CD1c-positive myeloid dendritic cell (primary cell): ENCODE measurements around the gene NTPCR.
"Not testable (repeated sequence)": the region's sequence is repeated elsewhere in the genome, so short reads cannot be mapped to it uniquely, and the experiment has no call there.

Source experiments
- DNase-seq: peaks from one replicate; pipeline ENCODE4 v3.0.0-alpha.2; 2016; ENCODE audit errors: extremely low spot score

NTPCR gene

DNA sequence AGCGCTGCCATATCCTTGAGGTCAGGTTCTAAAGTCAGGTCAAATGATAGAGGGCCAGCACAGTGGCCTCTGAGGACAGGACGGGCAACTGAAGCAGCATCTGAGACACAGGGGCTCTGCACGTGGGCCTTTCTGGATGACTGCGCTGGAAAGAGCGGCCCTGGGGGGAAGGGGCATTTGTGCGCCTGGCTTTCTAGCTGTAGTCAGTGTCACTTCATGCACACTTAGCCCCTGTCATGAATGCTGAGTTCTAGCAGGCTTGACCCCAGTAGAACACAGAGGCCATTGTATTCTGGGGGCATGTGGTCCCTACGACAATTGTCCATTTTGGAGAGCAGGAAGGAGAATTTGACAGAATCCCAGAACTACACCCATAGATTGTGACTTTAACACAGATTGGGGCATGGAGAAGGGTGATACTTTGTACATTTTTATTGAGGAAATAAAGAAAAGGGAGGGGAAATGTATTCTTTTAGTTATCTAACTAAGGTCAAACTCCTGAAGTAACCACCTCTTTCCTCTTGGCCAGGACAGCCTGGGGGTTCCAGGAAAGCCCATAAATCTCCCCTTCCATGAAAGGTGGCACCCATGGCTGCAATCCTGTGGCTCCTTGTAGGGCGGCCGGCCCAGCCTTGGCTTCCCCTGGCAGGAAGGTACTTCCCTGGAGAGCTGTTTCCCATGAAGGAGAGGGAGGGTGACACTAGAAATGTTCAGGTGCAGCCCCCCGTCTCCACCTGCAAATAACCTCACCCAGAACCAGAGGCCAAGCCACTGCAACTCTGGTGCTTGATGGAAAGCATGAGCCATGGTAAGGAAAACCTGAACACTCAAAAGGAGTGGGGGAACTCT is 34.4 kb downstream of the NTPCR start:
- no peak for DNase-seq

- DNase-seq, result no peak
Observed at GRCh38 chr1:232985882-232986526, 35.6 kb downstream of the NTPCR start.

- no peak for DNase-seq
Observed at GRCh38 chr1:232986527-232986922, 36.1 kb downstream of the NTPCR start.

DNA sequence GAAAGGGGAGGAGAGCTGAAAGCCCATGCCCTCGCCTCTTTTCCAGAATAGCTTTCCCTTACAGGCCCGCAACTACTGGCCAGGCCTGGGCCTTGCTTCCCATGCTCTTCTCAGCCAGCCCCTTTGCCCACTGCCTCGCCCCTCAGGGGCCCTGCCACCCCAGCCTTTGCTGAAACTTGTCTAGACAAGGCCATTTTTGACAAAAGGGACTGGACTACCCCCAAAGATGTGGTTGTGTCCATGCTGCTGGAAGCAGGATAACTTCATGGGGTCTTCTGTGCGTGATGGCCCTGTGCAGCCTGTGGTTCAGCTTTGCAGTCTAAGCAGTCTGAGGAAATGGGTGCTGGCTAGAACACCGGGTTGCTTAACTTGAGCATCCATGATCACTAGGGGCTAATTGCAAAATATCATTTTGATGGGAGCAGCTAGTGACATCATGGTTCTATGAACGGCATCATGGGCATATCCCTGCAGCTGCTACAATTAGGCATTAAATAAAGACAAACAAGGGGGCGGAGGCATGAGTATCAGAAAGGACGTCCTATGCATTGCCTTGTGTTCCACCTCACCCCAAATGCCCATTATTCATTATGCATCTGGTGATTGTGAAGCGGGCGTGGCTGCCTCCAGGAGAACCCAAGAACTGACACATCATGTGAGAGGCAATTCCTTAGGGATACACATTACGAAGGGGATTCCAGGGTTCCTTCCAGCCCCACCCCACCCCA is 36.8 kb downstream of the NTPCR start:
- no peak for DNase-seq

- no peak for DNase-seq
Observed at GRCh38 chr1:232987774-232988140, 37.3 kb downstream of the NTPCR start.

DNA sequence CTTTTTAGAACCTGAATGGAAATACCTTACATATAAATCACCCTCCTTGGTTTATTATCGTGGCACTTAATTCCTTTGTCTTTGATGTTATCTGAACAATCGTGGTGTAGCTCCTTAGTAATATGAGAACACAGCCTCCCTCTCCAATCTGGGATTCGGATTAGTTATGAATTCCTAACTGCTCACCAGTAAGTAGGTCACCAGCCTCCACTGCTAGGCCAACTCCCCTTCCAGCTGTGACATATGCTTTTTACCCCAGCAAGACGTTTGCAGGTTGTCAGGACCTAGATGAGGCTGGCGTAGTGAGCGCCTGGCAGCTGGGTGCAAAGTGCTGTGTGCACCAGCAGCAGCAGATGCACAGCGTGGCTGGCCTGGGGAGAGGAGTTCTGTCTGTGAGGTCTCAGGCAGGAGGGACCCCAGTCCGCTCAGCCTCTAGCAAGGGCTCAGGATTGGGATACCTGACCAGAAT is 38.2 kb downstream of the NTPCR start:
- no peak for DNase-seq

DNA sequence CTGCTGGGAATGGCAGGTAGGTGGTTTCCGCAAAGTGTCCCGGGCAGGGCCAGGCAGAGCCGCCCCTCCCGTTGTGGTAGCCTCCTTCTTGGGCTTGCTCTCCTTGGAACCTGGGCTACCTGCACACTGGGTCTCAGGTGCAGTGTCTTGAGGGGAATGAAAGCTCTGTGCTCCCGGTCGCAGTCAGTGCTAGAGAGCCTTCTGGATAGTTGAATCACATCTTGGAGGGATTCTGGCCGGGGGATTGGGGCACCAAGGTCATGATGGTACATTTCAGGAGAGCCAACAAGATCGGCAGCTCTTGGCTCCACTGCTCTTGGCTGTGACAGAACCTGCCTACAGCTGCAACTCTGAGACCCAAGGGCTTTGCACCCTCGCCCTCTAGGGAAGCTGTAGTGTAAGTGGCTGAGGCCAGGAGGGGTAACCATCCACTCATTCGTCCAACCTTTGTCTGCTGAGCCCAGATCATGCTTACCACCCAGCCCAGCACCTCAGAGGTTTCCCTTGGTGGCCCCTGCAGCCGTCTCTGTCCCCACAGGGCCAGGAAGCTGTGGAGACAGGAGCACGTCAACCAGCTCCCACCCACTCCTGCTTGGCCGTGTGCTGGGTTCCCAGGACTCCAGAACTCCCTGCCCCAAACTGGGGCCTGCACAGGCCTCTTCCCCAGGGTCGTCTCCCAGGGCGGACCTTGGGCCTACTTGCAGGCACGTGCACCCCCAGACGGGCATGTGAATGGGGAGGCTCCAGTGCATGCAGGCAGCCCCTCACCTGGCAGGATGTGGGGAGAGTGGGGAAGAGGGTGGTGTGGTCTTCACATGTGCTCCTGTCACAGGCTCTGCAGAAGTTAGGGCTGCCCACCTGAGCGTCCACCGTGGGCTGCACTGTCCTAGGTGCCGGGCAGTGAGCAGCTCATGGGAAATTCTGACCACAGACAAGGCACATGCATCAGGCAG is 40.0 kb downstream of the NTPCR start:
- DNase-seq, result no peak

DNA sequence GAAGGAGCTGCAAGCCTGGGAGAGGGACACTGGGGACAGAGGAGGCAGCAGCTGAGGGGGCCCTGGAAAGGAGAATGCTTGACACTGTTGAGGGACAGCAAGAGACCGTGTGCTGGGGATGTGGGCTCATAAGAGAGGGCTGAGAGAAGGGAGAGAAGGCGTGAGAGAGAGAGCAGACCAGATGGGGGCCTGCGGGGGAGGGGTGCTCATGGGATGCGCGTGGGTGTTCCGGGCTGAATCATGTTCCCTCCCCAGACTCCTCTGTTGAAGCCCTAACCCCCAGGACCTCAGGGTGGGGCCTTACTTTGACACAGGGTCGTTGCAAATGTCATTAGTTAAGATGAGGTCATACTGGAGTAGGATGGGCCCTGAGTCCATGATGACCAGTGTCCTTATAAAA is 40.8 kb downstream of the NTPCR start:
- DNase-seq, result no peak

DNA sequence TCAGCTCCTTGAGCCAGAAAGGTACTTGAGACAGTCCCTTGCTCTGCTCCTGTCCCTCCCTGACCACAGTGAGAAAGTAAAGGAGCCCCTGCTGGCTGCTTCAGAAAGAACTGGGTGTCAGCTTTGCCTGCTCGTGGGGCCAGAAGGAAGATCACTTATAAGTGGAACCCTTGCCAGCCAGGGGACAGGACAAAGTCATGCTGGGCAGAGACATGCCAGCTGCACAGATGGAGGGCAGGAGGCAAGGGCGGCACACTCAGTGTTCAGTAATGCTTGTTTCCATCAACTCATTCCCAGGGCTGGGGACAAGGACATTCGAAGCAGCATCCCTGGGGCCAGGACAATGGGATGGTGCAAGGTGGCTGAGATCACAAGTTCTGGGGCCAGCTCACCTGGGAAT is 41.8 kb downstream of the NTPCR start:
- DNase-seq, result no peak

DNA sequence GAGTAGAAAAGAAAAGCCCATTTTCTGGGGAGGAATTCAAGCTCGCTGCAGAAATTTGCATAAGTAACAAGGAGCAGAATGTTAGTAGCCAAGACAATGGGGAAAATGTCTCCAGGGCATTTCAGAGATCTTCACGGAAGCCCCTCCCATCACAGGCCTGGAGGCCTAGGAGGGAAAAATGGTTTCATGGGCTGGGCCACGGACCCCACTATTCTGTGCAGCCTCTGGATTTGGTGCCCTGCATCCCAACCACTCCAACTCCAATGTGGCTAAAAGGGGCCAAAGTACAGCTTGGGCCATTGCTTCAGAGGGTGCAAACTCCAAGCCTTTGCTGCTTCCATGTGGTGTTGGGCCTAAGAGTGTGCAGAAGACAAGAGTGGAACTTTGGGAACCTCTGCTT is 43.1 kb downstream of the NTPCR start:
- DNase-seq, result no peak

DNA sequence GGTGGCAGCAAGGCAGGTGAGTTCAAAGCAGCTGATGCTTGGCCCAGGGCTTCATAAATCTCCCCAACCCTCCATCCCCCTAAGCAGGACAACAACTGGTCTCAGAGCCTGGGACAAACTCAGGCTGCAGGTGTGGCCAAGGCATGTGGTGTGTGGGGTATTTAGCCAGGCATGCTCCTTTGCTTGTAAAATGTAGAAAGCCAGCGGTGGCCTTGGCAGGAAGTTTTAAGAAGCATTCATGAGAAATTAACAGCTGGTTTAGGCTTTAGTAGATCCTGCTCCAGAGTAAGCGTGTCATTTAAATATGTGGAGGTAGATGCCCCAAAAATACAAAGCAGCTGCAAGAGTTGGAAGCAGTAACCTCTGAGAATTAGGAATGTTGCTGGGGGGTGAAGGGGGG is 44.8 kb downstream of the NTPCR start:
- DNase-seq, result no peak

- DNase-seq, result no peak
Observed at GRCh38 chr1:232996143-232996542, 45.7 kb downstream of the NTPCR start.

DNA sequence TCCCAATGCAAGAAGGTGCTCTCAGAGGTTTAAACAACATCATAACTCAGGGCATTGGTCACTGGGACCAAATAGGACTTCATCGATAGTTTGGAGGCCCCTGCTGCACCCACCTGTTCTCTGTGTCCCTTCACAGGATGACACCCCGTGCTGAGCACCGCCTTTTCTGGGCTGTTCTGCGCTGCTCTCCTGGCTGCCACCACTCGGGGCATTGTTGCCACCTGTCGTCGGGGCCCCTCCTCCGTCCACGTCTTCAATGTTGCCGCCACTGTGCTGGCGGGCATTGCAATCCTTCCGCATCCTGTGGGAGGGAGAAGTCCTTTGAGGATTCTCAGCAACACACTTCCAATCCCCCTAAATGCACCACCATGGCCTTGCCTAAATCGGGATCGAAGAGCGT is 47.7 kb downstream of the NTPCR start:
- no peak for DNase-seq

- no peak for DNase-seq
Observed at GRCh38 chr1:232998646-232999045, 48.2 kb downstream of the NTPCR start.

GRCh38 chr1:232999956-233000625 is 49.7 kb downstream of the NTPCR start:
- no peak for DNase-seq

DNA sequence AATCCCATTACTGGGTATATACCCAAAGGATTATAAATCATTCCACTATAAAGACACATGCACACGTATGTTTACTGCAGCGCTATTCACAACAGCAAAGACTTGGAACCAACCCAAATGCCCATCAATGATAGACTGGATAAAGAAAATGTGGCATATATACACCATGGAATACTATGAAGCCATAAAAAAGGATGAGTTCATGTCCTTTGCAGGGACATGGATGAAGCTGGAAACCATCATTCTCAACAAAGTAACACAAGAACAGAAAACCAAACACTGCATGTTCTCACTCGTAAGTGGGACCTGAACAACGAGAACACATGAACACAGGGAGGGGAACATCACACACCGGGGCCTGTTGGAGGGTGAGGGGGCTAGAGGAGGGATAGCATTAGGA is 53.2 kb downstream of the NTPCR start:
- DNase-seq, result not testable (repeated sequence)

GRCh38 chr1:233004451-233004850 is 54.0 kb downstream of the NTPCR start:
- no peak for DNase-seq

GRCh38 chr1:233005156-233005555 is 54.7 kb downstream of the NTPCR start:
- no peak for DNase-seq

- no peak for DNase-seq
Observed at GRCh38 chr1:233005703-233006102, 55.3 kb downstream of the NTPCR start.

DNA sequence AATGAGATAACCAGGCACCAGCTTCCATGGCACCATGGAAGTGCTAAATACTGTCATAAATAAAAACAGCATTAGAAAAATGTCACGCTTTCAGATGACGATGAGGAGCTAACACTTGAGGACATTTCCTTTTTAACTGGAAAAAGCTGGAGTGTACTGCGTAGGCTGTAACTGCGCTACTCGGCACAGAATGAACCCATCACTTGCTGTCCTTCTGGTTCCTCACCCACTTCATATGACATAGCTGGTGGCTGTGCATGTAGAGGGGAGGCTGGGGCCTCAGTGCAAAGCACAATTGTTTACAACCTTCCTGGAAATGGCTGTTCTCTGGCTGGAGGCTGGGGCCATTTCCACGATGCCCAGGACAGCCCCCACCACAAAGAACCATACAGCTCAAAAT is 55.7 kb downstream of the NTPCR start:
- DNase-seq, result no peak

- DNase-seq, result no peak
Observed at GRCh38 chr1:233006541-233006973, 56.1 kb downstream of the NTPCR start.
